HEK293 (cell line): Measurements from ENCODE around the gene SLC49A3.

Source experiments
- KLF10 ChIP-seq: fragments of 450-650 bp; IDR thresholded peaks from 2 replicates; pipeline ENCODE4 v1.5.1; 2018; ENCODE audit warnings: missing biosample characterization, mild to moderate bottlenecking, missing genetic modification characterization
- ZNF184 ChIP-seq: fragments of 450-650 bp; IDR thresholded peaks from 2 replicates; pipeline ENCODE4 v1.5.1; 2018; ENCODE audit warnings: missing biosample characterization, mild to moderate bottlenecking, missing genetic modification characterization
- ZNF549 ChIP-seq: fragments of 450-650 bp; IDR thresholded peaks from 2 replicates; pipeline ENCODE4 v1.5.1; 2018; ENCODE audit warnings: missing biosample characterization, missing genetic modification characterization, mild to moderate bottlenecking, inconsistent platforms, moderate library complexity
- TF ChIP-seq, protein P1 (sequence below): fragments of 450-650 bp; formaldehyde crosslinking; IDR thresholded peaks from 2 replicates; pipeline ENCODE4 v1.5.1; 2016; ENCODE audit warnings: missing biosample characterization, missing genetic modification characterization
- TF ChIP-seq, protein P2 (sequence below): fragments of 450-650 bp; formaldehyde crosslinking; IDR thresholded peaks from 2 replicates; pipeline ENCODE4 v1.5.1; 2016; ENCODE audit warnings: missing biosample characterization, missing genetic modification characterization, borderline replicate concordance

DNA sequence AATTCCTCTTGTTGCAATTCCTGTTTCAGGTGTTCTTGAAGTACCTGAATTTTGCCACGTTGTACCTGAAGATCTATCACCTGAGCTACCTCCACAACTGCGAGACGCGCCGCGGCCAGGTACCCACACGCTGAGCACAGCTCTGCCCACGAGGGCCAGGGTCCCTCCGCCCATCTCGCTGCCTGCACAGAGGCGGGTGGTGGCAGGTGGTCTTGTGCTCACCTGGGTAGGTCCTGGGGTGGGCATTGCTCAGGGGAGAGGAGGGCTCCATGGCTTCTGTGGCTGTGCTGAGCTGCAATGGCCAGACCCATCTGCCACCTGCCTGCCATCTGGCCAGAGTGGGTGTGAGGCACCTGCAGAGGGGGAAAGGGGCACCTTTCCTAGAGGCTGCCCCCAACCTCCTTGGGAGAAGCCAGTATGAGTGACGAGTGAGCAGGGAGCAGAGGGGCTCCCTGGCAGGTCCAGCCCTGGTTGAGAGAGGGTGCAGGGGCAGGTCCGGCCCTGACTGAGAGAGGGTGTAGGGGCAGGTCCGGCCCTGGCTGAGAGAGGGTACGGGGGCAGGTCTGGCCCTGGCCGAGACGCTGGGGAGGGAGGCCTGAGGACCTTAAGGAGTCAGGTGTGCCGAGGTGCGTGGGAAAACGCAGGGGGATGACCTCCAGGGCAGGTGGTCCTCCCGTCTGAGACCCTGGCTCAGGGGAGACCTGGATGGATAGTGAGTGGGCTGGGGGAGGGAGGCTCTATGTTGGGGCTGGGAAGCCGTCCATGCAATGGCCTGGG lies 52.9 kb downstream of the SLC49A3 start:
- TF ChIP-seq, protein P1, sequence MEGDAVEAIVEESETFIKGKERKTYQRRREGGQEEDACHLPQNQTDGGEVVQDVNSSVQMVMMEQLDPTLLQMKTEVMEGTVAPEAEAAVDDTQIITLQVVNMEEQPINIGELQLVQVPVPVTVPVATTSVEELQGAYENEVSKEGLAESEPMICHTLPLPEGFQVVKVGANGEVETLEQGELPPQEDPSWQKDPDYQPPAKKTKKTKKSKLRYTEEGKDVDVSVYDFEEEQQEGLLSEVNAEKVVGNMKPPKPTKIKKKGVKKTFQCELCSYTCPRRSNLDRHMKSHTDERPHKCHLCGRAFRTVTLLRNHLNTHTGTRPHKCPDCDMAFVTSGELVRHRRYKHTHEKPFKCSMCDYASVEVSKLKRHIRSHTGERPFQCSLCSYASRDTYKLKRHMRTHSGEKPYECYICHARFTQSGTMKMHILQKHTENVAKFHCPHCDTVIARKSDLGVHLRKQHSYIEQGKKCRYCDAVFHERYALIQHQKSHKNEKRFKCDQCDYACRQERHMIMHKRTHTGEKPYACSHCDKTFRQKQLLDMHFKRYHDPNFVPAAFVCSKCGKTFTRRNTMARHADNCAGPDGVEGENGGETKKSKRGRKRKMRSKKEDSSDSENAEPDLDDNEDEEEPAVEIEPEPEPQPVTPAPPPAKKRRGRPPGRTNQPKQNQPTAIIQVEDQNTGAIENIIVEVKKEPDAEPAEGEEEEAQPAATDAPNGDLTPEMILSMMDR (tag by site-specific recombination) = no peak
- TF ChIP-seq KLF10 (tag by site-specific recombination) (no peak), ZNF184 (tag by site-specific recombination) (no peak), ZNF549 (no peak)
- TF ChIP-seq, protein P2, sequence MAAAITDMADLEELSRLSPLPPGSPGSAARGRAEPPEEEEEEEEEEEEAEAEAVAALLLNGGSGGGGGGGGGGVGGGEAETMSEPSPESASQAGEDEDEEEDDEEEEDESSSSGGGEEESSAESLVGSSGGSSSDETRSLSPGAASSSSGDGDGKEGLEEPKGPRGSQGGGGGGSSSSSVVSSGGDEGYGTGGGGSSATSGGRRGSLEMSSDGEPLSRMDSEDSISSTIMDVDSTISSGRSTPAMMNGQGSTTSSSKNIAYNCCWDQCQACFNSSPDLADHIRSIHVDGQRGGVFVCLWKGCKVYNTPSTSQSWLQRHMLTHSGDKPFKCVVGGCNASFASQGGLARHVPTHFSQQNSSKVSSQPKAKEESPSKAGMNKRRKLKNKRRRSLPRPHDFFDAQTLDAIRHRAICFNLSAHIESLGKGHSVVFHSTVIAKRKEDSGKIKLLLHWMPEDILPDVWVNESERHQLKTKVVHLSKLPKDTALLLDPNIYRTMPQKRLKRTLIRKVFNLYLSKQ (tag by site-specific recombination) = no peak
